GM19397 (cell line): ENCODE measurements around the gene IFRD1.

ENCODE experiments used
- ATAC-seq: cut with Tn5 transposase; IDR thresholded peaks from one replicate; pipeline ENCODE4 v1.9.1; 2021; ENCODE audit warnings: mild to moderate bottlenecking, moderate library complexity; ENCODE audit not compliant: unreplicated experiment

IFRD1 gene, protein sequence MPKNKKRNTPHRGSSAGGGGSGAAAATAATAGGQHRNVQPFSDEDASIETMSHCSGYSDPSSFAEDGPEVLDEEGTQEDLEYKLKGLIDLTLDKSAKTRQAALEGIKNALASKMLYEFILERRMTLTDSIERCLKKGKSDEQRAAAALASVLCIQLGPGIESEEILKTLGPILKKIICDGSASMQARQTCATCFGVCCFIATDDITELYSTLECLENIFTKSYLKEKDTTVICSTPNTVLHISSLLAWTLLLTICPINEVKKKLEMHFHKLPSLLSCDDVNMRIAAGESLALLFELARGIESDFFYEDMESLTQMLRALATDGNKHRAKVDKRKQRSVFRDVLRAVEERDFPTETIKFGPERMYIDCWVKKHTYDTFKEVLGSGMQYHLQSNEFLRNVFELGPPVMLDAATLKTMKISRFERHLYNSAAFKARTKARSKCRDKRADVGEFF

DNA sequence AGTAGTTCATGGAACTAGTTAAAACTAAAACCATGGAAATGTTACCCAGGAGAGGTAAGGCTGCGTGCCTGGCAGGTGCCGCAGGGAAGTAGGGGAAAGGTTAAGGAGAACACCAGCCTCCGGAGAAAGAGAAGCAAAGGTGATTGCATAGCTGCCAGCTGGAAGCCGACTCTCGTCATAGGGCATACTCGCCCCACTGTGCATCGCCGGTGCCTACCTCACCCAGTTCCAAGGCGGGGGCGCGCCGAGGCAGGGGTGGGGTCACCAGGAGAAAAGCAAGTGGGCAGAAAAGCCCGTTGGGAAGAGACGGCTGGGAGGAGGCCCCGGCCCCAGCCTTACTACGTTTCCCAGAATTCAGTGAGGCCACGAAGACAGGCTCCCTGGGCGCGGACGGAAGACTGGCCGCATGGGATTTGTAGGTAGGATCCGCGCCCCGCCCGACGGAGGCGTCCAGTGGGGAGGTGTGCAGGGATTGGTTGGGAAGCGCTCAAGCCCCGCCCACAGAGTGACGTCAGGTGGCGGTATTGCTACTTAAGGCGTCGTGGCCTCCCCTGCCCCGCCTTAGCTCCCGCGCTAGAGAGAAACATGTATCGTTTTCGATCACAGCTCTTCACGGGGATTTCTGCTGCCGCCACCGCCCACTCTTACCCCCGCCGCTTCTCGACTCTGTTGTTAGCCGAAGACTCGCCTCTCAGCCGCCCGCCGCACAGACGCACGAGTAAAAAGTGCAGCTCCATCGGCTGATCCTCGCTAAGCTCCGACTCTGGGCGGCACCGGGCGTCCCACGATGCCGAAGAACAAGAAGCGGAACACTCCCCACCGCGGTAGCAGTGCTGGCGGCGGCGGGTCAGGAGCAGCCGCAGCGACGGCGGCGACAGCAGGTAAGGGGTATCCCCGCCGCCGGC lies at the start of gene IFRD1:
Gene IFRD1 (plus strand): TSS at position 559 of the 905 bp plus-strand sequence. CDS start 229 bp downstream, at position 788.
- peak; percentile 74 for ATAC-seq

DNA sequence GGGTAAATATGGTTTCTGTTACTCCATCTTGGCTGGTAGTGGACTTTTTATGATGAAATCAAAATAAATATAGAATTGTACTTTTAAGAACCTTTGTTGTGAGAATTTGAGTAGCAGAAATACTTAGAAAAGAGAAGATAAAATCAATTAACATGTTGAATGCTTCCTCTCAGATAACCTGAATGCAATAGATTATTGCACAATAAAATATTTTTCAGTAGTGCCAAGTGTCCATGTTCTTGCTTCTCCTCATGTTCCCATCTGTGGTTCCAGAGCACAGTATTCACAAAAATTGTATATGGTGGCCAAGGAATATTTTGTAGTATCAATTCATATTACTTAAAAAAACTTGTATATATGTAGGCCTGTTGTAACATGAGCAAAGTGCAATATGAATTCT lies 45.9 kb upstream of the IFRD1 start:
- no peak for ATAC-seq

DNA sequence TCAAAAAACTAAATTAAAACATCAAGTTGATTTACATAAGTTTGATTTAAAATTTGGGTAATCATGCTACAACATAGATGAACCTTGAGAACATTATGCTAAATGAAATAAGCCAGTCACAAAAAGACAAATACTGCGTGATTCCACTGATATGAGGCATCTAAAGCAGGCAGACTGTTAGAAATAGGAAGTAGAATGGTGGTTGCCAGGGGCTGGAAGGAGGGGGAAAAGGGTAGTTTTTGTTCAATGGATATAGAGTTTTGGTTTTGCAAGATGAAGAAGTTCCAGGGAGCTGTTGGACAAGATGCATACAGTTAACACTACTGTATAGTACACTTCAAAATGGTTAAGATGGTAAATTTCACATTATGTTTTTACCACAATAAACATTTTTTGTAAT lies 45.0 kb upstream of the IFRD1 start:
- no peak for ATAC-seq

DNA sequence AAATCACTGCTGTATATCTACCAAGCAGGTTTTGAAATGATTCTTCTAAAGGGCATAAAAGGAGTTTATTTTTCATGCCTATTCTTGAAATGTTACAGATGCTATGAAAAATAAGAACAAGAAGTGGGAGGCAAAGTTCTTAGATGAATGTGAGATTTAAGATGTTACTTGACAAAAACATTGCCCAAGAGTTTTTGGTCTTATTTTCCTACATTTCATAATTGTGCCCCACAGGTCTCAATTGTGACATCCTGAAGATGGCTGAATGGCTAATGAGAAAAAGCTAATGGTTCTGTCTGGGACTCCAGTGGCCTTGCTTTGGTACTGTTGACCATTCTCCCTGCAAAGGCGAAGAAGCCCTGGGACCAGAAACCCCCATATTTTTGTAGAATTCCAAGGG lies 43.0 kb upstream of the IFRD1 start:
- no peak for ATAC-seq

DNA sequence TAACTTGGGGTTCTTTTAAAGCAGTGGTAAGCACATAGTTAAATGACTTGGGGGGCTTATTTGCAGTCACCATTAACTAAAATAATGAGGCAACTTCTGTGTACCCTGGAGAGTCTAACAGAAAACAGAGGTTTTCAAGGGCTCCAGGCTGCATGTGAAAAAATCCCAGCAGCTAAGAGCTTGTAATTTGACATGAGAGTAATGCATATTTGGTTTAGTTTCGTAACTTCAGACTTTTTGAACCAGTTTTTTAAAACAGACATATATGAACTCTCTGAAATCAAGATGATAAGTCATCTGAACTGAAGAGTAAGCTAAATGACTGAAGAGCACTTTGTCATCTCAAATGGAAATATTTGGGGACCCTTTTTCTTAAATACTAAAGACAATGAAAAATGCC lies 40.2 kb upstream of the IFRD1 start:
- no peak for ATAC-seq

DNA sequence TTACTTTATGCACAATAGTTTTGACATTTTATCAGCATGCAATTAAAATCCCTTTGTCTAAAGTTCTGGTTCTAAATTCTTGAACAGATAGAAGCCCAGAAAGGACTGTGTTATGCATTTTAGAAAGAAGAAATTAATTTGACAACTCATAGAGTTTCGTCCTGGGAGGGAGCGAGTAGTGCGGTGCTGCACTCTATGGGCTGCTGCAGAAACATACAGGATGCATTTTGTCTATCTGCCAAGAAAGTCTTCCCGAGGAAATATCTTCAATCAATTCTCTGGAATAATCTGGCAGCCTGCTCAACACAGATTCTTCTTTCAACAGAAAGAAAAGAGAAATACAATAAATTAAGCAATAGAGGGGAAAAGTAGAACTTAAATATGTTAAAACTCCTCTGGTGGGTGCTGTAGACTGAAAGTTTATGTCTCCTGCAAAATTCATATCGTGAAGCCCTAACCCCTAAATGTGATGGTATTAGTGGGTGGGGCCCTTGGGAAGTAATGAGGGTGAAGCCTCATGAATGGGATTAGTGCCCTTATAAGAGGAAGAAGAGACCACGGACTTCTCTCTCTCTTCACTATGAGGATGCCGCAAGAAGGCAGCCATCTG lies 39.0 kb upstream of the IFRD1 start:
- ATAC-seq: no peak

DNA sequence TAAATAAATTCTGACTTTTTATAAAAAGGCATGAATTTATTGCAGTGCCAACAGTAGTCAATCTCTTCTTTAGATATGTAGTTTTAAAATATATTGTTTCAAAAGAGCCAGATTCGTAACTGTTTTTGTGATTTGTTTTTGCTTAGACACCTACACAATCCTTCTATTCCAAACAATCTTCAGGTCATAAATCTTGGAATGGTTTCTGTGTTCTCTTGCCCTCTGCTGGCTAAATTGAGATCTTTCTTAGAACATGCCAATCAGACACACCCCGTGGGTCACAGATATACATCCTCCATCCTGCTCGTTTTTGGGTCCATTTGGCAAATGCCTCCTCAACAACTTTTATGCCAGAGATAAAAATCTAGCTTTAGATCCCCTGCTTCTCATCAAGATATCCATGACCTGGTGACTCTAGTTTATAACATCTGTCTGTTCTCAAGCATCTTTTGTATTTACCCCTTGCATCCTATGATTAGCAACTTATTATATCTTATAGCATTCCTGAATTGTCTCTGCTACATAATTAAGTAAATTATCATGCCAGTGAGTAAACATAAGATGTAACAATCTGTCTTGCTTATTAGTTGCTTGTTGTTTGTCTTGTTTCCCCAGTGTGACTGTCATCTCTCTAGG lies 35.3 kb upstream of the IFRD1 start:
- no peak for ATAC-seq

DNA sequence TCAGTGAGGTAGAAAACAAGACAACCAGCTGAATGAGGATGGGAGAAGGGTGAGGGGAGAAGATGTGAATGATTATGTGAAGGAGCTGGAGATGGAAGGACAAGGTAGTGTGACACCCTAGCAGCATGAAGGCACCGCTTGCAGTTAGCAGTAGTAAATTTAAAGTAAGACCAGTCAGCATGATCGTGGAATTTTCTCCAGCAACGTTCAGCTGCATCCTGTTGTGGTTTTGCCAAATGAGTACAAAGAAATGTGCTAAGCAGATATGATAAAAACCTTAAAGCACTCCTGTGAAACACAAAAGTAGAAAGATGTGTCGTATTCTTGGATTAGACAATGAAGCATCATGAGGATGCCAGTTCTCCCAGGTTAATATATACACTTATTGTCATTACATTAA lies 34.1 kb upstream of the IFRD1 start:
- ATAC-seq: no peak

DNA sequence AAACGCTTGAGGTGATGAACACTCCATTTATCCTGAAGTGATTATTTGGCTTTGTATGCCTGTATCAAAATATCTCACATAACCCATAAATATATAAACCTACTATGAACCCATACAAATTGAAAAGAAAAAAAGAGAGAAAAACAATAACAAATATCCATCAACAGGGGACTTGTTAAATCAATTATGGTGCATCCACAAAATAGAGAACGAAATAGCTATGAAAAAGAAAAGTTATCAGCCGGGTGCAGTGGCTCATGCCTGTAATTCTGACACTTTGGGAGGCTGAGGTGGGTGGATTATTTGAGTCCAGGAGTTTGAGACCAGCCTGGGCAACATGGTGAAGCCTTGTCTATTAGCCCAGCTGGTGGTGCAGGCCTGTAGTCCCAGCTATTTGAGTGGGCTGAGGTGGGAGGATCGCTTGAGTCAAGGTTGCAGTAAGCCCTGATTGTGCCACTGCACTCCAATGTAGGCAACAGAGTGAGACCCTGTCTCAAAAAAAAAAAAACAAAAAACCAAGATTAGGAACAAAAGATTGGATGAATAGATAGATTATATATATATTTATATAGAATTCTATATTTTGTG lies 30.6 kb upstream of the IFRD1 start:
- ATAC-seq: no peak

DNA sequence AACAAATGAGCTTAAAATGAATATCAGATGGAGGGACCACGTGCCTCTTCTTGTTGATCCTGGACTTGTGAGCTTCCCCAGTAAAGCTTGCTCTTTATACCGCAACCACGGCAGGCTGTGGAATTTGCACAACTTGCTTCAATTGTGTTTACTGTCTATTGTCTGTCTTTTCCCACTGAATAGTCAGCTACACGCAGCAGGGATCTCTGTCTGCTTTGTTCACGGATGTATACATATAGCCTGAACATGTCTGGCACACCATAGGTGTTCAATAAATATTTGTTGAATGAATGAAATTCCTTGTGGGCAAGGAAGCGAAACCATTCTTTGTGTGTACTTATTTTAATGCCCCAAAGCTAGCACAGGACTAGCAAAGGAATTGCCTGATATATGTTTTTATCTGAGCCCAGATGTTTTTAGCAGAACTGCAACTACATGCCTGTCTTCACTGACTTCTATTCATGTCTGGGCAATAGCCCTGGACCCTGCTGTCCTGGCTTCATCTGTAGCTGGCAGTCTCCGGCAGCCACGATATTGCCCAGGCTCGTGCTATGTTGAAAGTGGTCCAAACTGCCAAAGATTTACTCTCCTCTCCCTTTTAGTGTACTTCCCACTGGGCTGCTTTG lies 29.9 kb upstream of the IFRD1 start:
- no peak for ATAC-seq

DNA sequence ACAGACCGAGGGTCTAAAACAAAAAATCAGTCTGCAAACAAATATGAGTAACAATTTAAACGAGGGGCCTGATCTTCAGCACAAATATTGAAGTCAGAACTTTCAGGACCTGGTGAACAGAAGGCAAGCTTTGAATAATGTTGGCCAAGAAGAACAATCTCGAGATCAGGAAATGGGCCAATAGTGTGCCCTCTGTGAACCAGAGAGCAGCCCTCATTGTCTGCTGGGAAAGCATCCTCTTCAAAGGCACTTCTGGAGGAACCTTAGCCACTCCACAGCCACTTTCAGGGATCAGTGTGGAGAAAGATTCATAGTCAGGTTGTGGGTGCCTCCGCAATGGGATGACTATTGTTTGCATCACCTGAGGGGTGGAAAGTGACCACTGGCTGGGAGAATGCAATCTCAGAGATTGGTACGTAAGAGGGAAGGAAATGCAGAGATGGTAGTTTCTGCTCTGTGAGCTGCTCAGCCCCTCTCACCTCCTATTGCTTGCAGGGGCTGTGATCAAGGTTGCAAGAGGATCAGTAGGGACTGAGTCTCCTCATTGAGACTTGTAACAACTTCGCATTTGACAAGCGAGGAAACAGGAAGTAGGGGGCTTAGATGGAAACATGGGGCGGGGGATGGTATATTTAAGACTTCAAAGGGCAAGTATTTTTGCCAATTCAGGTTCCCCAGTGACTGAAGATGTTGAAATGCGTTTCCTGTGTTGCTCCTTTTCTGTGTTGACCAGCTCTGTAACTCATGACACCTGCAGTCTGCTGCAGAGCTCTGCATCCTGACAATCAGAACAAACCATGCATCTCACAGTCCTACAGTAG lies 28.4 kb upstream of the IFRD1 start:
- ATAC-seq: no peak

DNA sequence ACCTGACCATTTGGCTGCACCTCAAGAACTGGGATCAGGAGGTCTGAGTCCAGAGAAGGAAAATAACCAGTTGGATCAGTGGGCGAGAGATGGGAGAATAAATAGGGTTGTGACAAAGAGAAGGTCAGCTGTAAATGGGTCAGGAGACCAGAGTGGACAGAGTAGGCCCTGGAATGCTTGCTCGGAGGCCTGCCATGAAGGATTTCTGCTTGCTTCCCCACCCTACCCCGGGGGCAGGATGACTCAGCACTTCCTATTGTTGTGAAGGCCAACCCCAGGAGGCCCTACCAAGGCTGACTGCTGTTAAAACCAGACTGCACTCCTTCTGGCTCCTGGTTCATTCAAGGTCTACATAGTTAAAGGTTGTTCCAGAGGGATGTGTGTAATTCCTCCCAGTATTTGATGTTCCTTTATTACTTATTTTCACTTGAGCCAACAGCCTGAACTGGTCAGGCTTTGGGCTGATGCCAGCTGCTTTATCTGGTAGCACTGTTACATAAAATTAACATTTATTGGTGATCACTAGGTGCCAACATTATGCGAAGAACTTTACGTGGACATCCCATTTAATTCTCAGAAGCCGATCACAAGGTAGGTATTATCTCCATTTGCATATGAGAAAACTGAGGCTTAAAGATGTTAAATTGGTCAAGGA lies 27.3 kb upstream of the IFRD1 start:
- no peak for ATAC-seq

DNA sequence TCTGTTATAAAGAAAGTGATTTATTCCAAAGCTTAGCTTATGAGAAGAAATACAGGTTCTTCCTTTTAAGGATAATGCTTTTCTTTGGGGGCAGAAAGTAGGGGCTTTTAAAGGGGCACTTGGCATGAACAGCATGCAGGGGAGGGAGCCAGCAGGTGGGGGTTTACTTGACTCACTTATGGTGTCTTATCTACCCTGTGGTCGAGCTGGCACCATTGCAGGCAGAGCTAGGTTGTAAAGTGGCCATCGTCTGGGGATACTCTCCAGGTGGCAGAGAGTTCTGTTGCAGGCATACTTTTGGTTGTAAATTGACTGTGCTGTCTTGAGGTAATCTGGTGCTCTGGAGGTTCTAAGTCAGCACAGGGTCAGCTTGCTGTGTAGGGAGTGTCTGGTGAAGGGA lies 26.3 kb upstream of the IFRD1 start:
- no peak for ATAC-seq

DNA sequence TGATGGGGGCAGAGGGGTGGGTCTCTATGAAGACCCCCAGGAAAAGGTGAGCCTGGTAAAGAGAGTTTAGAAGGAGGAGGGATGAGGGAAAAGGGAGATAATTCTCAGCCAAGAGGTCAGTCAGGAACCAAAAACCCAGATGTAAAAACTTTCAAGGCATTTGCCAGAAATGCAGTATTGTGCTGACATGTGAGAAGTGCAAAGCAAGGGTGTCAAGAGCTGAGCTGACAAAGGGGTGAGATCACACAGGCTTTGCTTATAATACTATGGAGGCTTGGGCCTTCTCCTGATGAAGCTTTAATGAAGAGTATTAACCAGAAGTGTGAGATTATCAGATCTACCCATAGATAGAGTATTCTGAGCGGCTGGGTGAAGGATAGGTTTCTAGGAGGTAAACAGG lies 22.3 kb upstream of the IFRD1 start:
- ATAC-seq: no peak

DNA sequence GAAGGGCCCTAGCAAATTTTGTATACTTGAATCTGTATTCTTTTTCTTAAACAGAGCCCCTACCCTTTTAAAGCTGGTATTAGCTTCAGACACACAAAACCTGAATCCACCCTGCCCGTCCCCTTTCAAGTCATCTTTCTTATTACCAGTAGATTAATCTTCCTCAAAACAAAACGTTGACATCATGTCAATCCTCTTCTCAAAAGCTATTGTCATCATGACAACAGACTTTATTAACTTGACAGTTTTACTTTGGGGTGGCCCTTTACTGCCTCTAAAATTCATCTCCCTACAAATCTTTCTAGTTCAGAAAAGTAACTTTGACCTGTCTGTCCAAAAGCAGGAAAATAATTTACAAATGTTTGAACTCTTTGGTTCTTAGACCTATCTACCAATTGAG lies 21.5 kb upstream of the IFRD1 start:
- ATAC-seq: no peak

DNA sequence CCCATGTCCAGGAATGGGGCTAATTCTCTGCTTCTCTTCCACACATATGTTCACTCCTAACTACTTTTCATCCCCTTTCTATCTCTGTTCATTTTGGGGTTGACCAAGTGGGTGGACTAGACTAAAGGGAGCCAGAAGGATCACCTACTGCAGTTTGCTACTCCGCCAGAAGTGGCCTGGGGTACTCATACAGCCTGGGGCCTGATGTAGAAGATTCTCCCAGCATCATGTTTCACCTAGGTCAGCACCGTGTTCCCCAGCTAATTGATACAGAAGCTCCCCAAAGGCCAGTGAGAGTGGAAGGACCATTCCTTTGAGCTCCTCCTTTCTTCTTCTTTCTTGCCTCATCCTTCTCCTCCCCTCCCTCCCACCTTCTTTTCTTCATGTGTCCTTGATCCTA lies 19.6 kb upstream of the IFRD1 start:
- ATAC-seq: no peak

DNA sequence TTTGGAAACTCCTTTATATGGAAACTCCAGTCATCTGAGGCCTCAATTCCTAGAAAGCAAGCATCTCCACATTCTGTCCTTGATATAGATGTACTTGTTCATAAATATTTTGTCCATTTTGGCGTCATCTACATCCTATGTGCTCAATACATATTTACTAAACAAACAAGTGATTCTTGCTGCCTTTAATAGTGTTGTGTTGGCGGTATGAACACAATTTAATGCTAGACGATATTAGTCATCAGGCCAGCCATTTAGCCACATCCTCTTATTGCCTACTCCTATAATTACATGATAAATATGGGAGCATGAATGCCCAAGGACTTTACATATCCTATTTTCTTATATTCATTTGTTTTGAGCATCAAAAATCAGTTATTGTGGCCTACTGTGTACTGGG lies 18.5 kb upstream of the IFRD1 start:
- ATAC-seq: no peak

DNA sequence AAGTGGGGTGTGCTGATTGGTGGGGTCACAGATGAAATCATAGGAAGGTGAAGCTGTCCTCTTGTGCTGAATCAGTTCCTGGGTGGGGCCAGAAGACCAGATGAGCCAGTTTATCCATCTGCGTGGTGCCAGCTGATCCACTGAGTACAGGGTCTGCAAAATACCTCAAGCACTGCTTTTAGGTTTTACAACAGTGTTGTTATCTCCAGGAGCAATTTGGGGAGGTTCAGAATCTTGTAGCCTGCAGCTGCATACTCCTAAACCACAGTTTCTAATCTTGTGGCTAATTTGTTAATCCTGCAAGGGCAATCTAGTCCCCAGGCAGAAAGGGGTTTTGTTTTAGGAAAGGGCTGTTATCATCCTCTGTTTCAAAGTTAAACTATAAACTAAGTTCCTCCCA lies 17.0 kb upstream of the IFRD1 start:
- no peak for ATAC-seq

DNA sequence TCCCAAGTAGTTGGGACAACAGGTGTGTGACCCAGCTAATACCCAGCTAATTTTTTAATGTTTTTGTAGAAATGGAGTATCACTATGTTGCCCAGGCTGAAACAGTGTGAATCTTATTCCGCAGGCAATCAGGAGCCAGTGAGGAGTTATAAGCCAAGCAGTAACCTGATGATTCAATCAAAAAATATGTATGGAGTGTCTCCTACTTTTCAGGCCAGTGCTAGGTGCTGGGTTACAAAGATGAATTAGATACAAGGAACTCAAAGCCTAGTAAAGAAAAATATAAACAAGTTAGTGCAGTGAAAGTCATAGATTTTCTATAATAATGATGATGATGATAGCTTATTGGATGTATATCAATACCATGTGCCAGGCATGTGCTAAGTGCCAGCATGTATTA lies 13.2 kb upstream of the IFRD1 start:
- ATAC-seq: no peak
